ENCODE measurements around the gene CDKN2B. TPM values are rescaled to one million over a fixed set of nuclear protein-coding genes. Genes with fewer than 3 reads are reported as not detected.

The CDKN2B gene
- total RNA-seq, 2 experiments from 2014 or later, result 1.4 to 2.1 TPM

- POLR2A ChIA-PET, result interaction anchor here (1.0 to 1.9 kb wide), 2 partner anchors 29 to 74 kb away, joined by 3 to 4 read pairs; no protein-coding TSS in a partner anchor
These were observed 36.3 kb upstream of the CDKN2B start for GRCh38 chr9:22045423-22045822.

GRCh38 chr9:22044583-22044982 is 35.5 kb upstream of the CDKN2B start:
- DNase-seq (no peak), ATAC-seq (ENCODE audit: low read depth) (no peak)
- peaks cover 12% of the 10 kb centered on the region for H3K27me3 Mint-ChIP-seq
- no peak overlapping the region for H3K4me3 Mint-ChIP-seq
- peaks cover 61% of the 10 kb centered on the region for H3K4me1 Mint-ChIP-seq
- peaks cover 12% of the 10 kb centered on the region for H3K36me3 Mint-ChIP-seq
- no peaks in the 10 kb centered on the region for H3K9me3 Mint-ChIP-seq
- POLR2A ChIA-PET, result no interaction called here
- no peak overlapping the region for H3K27ac Mint-ChIP-seq

More at GRCh38 chr9:22045423-22045822, 36.3 kb upstream of the CDKN2B start:
- H3K27ac Mint-ChIP-seq, result no peak overlapping the region
- H3K9me3 Mint-ChIP-seq, result no peaks in the 10 kb centered on the region
- H3K36me3 Mint-ChIP-seq, result peaks cover 13% of the 10 kb centered on the region
- ATAC-seq (ENCODE audit: low read depth) (peak; percentile 61), DNase-seq (no peak)
- peaks cover 63% of the 10 kb centered on the region for H3K4me1 Mint-ChIP-seq
- H3K27me3 Mint-ChIP-seq, result peaks cover 12% of the 10 kb centered on the region
- H3K4me3 Mint-ChIP-seq, result no peak overlapping the region

- peaks cover 9% of the 10 kb centered on the region for H3K36me3 Mint-ChIP-seq
- H3K27me3 Mint-ChIP-seq, result peaks cover 12% of the 10 kb centered on the region
- DNase-seq (no peak), ATAC-seq (ENCODE audit: low read depth) (no peak)
- peaks cover 61% of the 10 kb centered on the region for H3K4me1 Mint-ChIP-seq
- no peaks in the 10 kb centered on the region for H3K9me3 Mint-ChIP-seq
- H3K27ac Mint-ChIP-seq, result no peak overlapping the region
- POLR2A ChIA-PET, result no interaction called here
- H3K4me3 Mint-ChIP-seq, result no peak overlapping the region
These were observed 34.8 kb upstream of the CDKN2B start for GRCh38 chr9:22043928-22044327.

GRCh38 chr9:22041775-22042174 is 32.7 kb upstream of the CDKN2B start:
- POLR2A ChIA-PET, result no interaction called here
- no peaks in the 10 kb centered on the region for H3K9me3 Mint-ChIP-seq
- peaks cover 12% of the 10 kb centered on the region for H3K27me3 Mint-ChIP-seq
- H3K4me3 Mint-ChIP-seq, result no peak overlapping the region
- H3K27ac Mint-ChIP-seq, result no peak overlapping the region
- H3K4me1 Mint-ChIP-seq, result peaks cover 52% of the 10 kb centered on the region
- ATAC-seq (ENCODE audit: low read depth) (no peak), DNase-seq (no peak)
- peaks cover 4% of the 10 kb centered on the region for H3K36me3 Mint-ChIP-seq

GRCh38 chr9:22041344-22041743 is 32.2 kb upstream of the CDKN2B start:
- Mint-ChIP-seq H3K36me3 (peaks cover 4% of the 10 kb centered on the region), H3K27me3 (peaks cover 12% of the 10 kb centered on the region), H3K27ac (no peak overlapping the region), H3K9me3 (no peaks in the 10 kb centered on the region), H3K4me3 (no peak overlapping the region), H3K4me1 (peaks cover 48% of the 10 kb centered on the region)
- ATAC-seq (ENCODE audit: low read depth), result no peak
- POLR2A ChIA-PET, result no interaction called here
- DNase-seq, result no peak

- peaks cover 12% of the 10 kb centered on the region for H3K27me3 Mint-ChIP-seq
- POLR2A ChIA-PET, result no interaction called here
- no peak for ATAC-seq (ENCODE audit: low read depth)
These were observed 31.7 kb upstream of the CDKN2B start for GRCh38 chr9:22040760-22041159.

GRCh38 chr9:22039258-22039657 is 30.2 kb upstream of the CDKN2B start:
- Mint-ChIP-seq H3K27ac (no peak overlapping the region), H3K36me3 (peaks cover 10% of the 10 kb centered on the region), H3K9me3 (no peaks in the 10 kb centered on the region), H3K4me1 (peaks cover 40% of the 10 kb centered on the region), H3K27me3 (peaks cover 12% of the 10 kb centered on the region), H3K4me3 (no peak overlapping the region)
- POLR2A ChIA-PET, result no interaction called here
- no peak for ATAC-seq (ENCODE audit: low read depth)
- no peak for DNase-seq

More at GRCh38 chr9:22040760-22041159, 31.7 kb upstream of the CDKN2B start:
- H3K4me3 Mint-ChIP-seq, result no peak overlapping the region
- DNase-seq, result no peak
- peaks cover 7% of the 10 kb centered on the region for H3K36me3 Mint-ChIP-seq
- H3K4me1 Mint-ChIP-seq, result peaks cover 47% of the 10 kb centered on the region
- no peak overlapping the region for H3K27ac Mint-ChIP-seq
- no peaks in the 10 kb centered on the region for H3K9me3 Mint-ChIP-seq

- H3K4me1 Mint-ChIP-seq, result peaks cover 37% of the 10 kb centered on the region
- H3K27me3 Mint-ChIP-seq, result peaks cover 12% of the 10 kb centered on the region
- peaks cover 14% of the 10 kb centered on the region for H3K36me3 Mint-ChIP-seq
- H3K4me3 Mint-ChIP-seq, result no peak overlapping the region
- DNase-seq (no peak), ATAC-seq (ENCODE audit: low read depth) (no peak)
- H3K9me3 Mint-ChIP-seq, result no peaks in the 10 kb centered on the region
- POLR2A ChIA-PET, result interaction anchor here (1.0 kb wide), 1 partner anchor 12 kb away, joined by 4 read pairs; no protein-coding TSS in a partner anchor
- no peak overlapping the region for H3K27ac Mint-ChIP-seq
These were observed 29.0 kb upstream of the CDKN2B start for GRCh38 chr9:22037954-22038690.

GRCh38 chr9:22036866-22037626 is 27.9 kb upstream of the CDKN2B start:
- Mint-ChIP-seq H3K27ac (no peak overlapping the region), H3K4me1 (peaks cover 37% of the 10 kb centered on the region), H3K27me3 (peaks cover 4% of the 10 kb centered on the region), H3K9me3 (no peaks in the 10 kb centered on the region), H3K36me3 (peaks cover 12% of the 10 kb centered on the region), H3K4me3 (no peak overlapping the region)
- no peak for ATAC-seq (ENCODE audit: low read depth)
- POLR2A ChIA-PET, result interaction anchor here (0.6 kb wide), 1 partner anchor 43 kb away, joined by 3 read pairs; the partner anchor contains the start of genes CDKN2A and CDKN2B-AS1
- DNase-seq, result no peak

GRCh38 chr9:22035591-22036011 is 26.5 kb upstream of the CDKN2B start:
- Mint-ChIP-seq H3K36me3 (peaks cover 14% of the 10 kb centered on the region), H3K27ac (no peak overlapping the region), H3K27me3 (no peaks in the 10 kb centered on the region), H3K4me1 (peaks cover 29% of the 10 kb centered on the region), H3K9me3 (no peaks in the 10 kb centered on the region), H3K4me3 (peak overlapping the region; percentile 65)
- POLR2A ChIA-PET, result no interaction called here
- DNase-seq (no peak), ATAC-seq (ENCODE audit: low read depth) (peak; percentile 68)

GRCh38 chr9:22033012-22033630 is 24.0 kb upstream of the CDKN2B start:
- POLR2A ChIA-PET, result no interaction called here
- Mint-ChIP-seq H3K4me3 (no peak overlapping the region), H3K9me3 (no peaks in the 10 kb centered on the region), H3K36me3 (peaks cover 17% of the 10 kb centered on the region), H3K27ac (no peak overlapping the region), H3K27me3 (peaks cover 6% of the 10 kb centered on the region), H3K4me1 (peaks cover 26% of the 10 kb centered on the region)
- DNase-seq, result no peak
- ATAC-seq (ENCODE audit: low read depth), result no peak

GRCh38 chr9:22031655-22032411 is 22.7 kb upstream of the CDKN2B start:
- H3K36me3 Mint-ChIP-seq, result peaks cover 16% of the 10 kb centered on the region
- H3K9me3 Mint-ChIP-seq, result no peaks in the 10 kb centered on the region
- no peak overlapping the region for H3K4me3 Mint-ChIP-seq
- no peak overlapping the region for H3K27ac Mint-ChIP-seq
- no peak for DNase-seq
- no peak for ATAC-seq (ENCODE audit: low read depth)
- H3K27me3 Mint-ChIP-seq, result peaks cover 9% of the 10 kb centered on the region
- POLR2A ChIA-PET, result no interaction called here
- peaks cover 19% of the 10 kb centered on the region for H3K4me1 Mint-ChIP-seq

- DNase-seq, result no peak
- POLR2A ChIA-PET, result no interaction called here
- Mint-ChIP-seq H3K4me1 (peaks cover 9% of the 10 kb centered on the region), H3K27me3 (peaks cover 9% of the 10 kb centered on the region), H3K27ac (no peak overlapping the region), H3K36me3 (peaks cover 12% of the 10 kb centered on the region), H3K4me3 (no peak overlapping the region), H3K9me3 (no peaks in the 10 kb centered on the region)
- no peak for ATAC-seq (ENCODE audit: low read depth)
These were observed 21.0 kb upstream of the CDKN2B start for GRCh38 chr9:22030101-22030598.
